Measurements from ENCODE around the gene ESRRG.

DNA sequence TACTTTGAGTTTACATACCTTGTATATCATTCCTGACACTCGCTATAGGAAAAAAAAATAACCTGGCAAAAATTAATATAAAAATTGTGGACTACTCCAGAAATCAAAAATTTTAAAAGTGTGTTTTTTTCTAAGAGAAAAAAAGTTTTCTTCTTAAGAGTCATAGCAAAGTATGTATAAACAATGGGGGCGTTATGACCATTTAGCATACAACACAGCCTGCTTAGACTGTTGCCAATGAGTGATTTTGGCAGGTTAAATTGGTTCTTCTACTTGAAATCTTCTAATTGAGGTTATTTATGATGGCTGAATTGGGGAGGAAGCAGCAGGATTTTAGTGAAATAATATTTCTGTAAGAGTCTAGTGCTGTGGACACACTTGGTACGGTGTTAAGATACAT is 169.5 kb downstream of the ESRRG start:
- TF ChIP-seq CTCF (IDR thresholded peaks at IDR 0.05): no peak
- no peak for TF ChIP-seq POLR2A (IDR thresholded peaks at IDR 0.05)

Data from thyroid gland (tissue), 4 donors.